Coronary artery (tissue), 2 donors: Measurements from ENCODE around the gene ZNF84.

ENCODE experiments used
- DNase-seq: peaks from one replicate; pipeline ENCODE4 v3.0.0-alpha.2; 2017; ENCODE audit warnings: low spot score
- H3K27ac ChIP-seq, 2 donors: fragments of 200-600 bp; sonication (generic); one replicate each; pipeline ENCODE4 v1.5.1; 2016 to 2019
- H3K4me3 ChIP-seq: fragments of 200-600 bp; sonication (generic); 2 replicates; pipeline ENCODE4 v1.5.1; 2016; ENCODE audit warnings: mild to moderate bottlenecking, moderate library complexity
- TF ChIP-seq, protein P1 (sequence below): fragments of 200-600 bp; sonication (generic); IDR thresholded peaks from one replicate; pipeline ENCODE4 v1.5.1; 2019; ENCODE audit warnings: antibody characterized with exemption

ZNF84 gene

DNA sequence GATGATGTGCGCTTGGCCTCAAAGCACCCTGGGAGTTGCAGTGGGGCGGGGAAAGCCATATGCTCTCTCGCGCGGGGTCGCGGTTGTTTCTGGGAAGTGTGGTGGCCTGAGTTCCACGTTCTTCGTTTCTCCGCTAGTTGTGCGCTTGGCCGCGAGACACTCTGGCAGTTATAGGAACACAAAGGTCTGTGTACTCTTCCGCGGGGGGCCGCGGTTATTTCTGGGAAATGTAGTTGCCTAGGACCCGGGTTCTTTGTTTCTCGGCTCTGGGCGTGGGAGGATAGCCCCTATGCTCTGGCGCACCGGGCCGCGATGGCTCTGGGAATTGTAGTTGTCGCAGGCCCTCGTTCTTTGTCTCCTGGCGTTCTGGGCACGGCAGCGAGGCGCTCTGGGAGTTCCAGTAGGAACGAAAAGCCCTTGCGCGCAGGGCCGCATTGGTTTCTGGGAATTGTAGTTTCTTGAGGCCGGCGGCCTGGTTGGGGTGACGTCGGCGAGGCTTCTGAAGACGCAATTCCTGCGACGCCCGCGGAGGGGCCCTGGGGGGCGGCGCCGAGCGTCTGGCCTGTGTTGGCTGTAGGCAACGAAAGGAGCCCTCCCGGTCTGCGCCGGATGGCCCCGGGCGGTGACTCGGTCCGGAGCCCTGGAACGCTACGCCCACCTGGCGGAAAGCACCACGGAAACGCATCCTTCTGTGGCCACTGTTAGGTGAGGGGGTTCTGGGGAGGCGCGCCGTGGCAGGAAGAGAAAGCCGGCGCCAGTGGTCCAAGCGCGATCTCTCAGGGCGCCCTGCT is 43.3 kb downstream of the ZNF84 start, which contains the start of gene ZNF140:
ZNF140 (plus strand) TSS at position 556 of the 791 bp plus-strand sequence. CDS start 398 bp downstream, outside the sequence.
- Histone ChIP-seq H3K27ac (peak within 1 kb of the TSS; percentile 96 to 98), H3K4me3 (peak within 1 kb of the TSS; percentile 94)
- DNase-seq = peak; percentile 97
- TF ChIP-seq, protein P1, sequence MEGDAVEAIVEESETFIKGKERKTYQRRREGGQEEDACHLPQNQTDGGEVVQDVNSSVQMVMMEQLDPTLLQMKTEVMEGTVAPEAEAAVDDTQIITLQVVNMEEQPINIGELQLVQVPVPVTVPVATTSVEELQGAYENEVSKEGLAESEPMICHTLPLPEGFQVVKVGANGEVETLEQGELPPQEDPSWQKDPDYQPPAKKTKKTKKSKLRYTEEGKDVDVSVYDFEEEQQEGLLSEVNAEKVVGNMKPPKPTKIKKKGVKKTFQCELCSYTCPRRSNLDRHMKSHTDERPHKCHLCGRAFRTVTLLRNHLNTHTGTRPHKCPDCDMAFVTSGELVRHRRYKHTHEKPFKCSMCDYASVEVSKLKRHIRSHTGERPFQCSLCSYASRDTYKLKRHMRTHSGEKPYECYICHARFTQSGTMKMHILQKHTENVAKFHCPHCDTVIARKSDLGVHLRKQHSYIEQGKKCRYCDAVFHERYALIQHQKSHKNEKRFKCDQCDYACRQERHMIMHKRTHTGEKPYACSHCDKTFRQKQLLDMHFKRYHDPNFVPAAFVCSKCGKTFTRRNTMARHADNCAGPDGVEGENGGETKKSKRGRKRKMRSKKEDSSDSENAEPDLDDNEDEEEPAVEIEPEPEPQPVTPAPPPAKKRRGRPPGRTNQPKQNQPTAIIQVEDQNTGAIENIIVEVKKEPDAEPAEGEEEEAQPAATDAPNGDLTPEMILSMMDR = no peak

DNA sequence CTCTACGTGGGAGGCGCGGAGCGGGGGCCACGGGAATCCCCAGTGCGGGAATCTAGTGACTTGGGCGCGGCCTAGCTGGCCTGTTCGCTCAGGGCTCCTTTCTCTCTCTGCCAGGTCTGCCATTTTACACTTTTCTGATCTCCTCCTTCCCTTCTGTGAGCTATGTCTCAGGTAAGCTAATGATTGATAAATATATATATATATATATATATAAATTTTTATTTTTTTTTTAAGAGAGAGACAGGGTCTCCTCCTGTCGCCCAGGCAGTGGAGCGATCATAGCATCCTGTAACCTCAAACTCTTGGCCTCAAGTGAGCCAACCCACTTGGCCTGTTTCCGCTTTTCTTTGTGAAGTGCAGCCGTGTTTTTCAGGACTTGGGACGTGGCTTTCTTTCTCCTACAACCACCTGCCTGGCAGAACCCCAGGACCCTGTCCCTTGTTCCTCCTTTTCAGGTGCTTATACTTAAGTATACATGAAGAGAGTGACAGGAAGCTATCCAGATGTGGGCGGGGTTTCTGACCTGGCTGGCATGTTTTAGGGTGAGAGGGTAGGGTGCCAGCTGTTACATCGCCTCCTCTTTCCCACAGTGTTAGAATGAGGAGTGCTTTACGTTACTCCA is 44.0 kb downstream of the ZNF84 start:
- peak overlapping the region; percentile 96 to 98 for H3K27ac ChIP-seq
- no peak for DNase-seq
- peak overlapping the region; percentile 94 for H3K4me3 ChIP-seq
- TF ChIP-seq, protein P1 = no peak

DNA sequence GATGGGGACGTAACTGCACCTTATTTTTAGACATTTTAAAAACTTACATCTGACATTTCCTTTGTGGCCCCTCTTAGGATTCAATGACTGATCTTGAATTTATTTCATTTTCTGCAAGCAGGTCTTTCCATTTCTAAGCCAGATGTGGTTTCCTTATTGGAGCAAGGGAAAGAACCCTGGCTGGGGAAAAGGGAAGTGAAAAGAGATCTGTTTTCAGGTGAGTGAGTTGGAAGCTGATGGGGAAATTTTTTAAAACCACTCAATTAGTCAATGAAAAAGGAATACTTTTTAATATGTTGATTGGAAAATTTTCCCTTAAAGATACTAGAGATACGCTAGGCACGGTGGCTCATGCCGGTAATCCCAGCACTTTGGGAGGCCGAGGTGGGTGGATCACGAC is 46.0 kb downstream of the ZNF84 start:
- TF ChIP-seq, protein P1 = no peak
- no peak for DNase-seq
- Histone ChIP-seq H3K4me3 (no peak overlapping the region), H3K27ac (no peak overlapping the region)

DNA sequence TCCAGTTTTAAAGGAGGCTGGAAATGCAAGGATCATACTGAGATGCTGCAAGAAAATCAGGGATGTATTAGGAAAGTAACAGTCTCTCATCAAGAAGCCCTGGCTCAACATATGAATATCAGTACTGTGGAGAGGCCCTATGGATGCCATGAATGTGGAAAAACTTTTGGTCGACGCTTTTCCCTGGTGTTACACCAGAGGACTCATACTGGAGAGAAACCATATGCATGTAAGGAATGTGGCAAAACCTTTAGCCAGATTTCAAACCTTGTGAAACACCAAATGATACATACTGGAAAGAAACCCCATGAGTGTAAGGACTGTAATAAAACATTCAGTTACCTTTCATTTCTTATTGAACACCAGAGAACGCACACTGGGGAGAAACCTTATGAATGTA is 68.3 kb downstream of the ZNF84 start:
- TF ChIP-seq, protein P1 = no peak
- DNase-seq = no peak
- no peak overlapping the region for H3K27ac ChIP-seq
- peak overlapping the region; percentile 35 for H3K4me3 ChIP-seq

DNA sequence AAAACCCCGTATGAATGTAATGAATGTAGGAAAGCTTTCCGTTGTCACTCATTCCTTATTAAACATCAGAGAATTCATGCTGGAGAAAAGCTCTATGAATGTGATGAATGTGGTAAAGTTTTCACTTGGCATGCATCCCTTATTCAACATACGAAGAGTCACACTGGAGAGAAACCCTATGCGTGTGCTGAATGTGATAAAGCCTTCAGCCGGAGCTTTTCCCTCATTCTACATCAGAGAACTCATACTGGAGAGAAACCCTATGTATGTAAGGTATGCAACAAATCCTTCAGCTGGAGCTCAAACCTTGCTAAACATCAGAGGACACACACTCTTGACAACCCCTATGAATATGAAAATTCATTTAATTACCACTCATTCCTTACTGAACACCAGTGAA is 68.9 kb downstream of the ZNF84 start:
- no peak for DNase-seq
- H3K27ac ChIP-seq = no peak overlapping the region
- peak overlapping the region; percentile 35 for H3K4me3 ChIP-seq
- TF ChIP-seq, protein P1 = no peak

DNA sequence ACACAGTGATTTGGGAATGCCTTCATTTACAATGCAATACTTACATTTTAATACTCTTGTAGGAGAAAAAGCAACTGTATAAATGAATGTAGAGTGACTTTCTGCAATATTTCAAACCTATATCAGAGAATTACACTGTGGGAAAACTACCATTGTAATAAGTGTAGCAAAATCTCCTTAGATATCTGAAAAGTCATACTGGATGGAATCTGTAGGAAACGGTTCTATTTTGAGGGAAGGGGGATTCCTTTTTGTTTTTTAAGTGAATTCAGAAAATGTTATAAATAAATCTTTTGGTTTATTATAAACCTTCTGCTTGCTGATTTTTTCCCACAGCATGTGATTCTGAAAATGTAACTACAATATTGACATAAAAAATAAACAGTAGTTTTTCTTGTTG is 69.8 kb downstream of the ZNF84 start:
- peak overlapping the region; percentile 32 for H3K4me3 ChIP-seq
- no peak overlapping the region for H3K27ac ChIP-seq
- DNase-seq = no peak
- TF ChIP-seq, protein P1 = no peak
